Astrocyte of the cerebellum (primary cell): Measurements from ENCODE around the gene TAF12.

ENCODE experiments used
- DNase-seq: peaks from one replicate; pipeline ENCODE4 v3.0.0-alpha.2; 2011; ENCODE audit warnings: low read depth
- H3K4me3 ChIP-seq: 2 replicates; pipeline ENCODE4 v1.5.1; 2011; ENCODE audit warnings: mild to moderate bottlenecking, low read depth, low read length, moderate library complexity
- CTCF ChIP-seq: IDR thresholded peaks from 2 replicates; pipeline ENCODE4 v1.5.1; 2012; ENCODE audit warnings: low read length, low read depth, moderate library complexity, mild to moderate bottlenecking; ENCODE audit errors: missing control alignments
- in situ Hi-C: cut with HindIII; loops from 2 replicates; pipeline ENCODE4 v1.10.0; 2017; ENCODE audit warnings: low sequenced_read_pairs

The TAF12 gene

GRCh38 chr1:28566931-28567330 lies 75.9 kb downstream of the TAF12 start:
- in situ Hi-C loops, result no loop called here
- no peak for DNase-seq
- H3K4me3 ChIP-seq, result no peak overlapping the region
- TF ChIP-seq CTCF, result no peak

- H3K4me3 ChIP-seq, result no peak overlapping the region
- DNase-seq, result no peak
- in situ Hi-C loops, result no loop called here
- no peak for TF ChIP-seq CTCF
Measured at GRCh38 chr1:28565726-28566125, 77.1 kb downstream of the TAF12 start.

GRCh38 chr1:28565040-28565439 lies 77.8 kb downstream of the TAF12 start:
- no peak overlapping the region for H3K4me3 ChIP-seq
- DNase-seq, result no peak
- in situ Hi-C loops, result no loop called here
- no peak for TF ChIP-seq CTCF

- no peak for TF ChIP-seq CTCF
- in situ Hi-C loops, result no loop called here
- DNase-seq, result no peak
- H3K4me3 ChIP-seq, result no peak overlapping the region
Measured at GRCh38 chr1:28564310-28564709, 78.6 kb downstream of the TAF12 start.

GRCh38 chr1:28560886-28561285 lies 82.0 kb downstream of the TAF12 start:
- no peak for TF ChIP-seq CTCF
- no peak overlapping the region for H3K4me3 ChIP-seq
- in situ Hi-C loops, result no loop called here
- DNase-seq, result no peak
